Stimulated activated naive CD8-positive, alpha-beta T cell treated with anti-CD3 and anti-CD28 coated beads, Interleukin-15, Interleukin-2, amounts not matched to agents 100 U/mL and 50 U/mL, for 24 hours (primary cell): Measurements from ENCODE around the gene FHIT.

ENCODE experiments used
- ATAC-seq: fragments of 150-1000 bp; cut with Tn5 transposase; one replicate; pipeline ENCODE4 v1.10.0; 2021
- DNase-seq: peaks from one replicate; pipeline ENCODE4 v3.0.0; 2021

FHIT gene

DNA sequence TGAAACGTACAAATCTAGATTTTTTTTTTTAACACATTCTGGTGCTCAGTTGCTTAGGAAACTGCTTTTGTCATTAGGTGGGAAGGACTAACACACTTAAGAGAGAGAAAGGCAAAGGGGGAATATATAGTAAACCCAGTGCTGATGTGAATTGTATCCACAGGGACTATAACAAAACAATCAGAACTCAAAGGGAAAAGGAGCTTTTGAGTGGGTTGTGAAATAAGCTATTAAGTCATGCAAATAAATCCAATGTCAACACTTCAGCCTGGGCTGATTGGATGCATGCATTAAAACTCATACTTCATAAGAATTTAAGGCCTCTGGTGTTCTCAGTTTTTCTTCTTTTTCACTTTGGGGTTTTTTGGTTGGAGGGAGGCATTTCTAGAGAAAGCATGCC is 628.9 kb downstream of the FHIT start:
- no peak for DNase-seq
- ATAC-seq: no peak

DNA sequence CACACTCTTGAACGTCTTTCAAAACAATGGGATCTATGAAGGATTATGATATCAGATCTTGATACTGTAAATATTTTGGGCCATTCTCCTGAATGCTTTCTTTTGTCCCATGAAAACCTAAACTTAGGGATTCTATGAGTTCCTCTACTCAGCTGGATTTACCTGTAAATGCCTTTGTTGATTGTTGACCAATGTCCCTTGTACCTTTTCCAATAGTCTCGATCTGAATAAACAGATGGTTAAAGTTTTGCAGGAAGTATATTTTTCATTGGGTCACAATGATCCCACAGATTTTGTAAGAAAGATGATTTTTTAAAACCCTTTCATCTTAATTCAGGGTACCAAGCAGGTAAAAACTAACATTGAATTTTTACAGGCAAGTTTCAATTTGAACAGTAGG is 634.1 kb downstream of the FHIT start:
- DNase-seq: no peak
- no peak for ATAC-seq

- no peak for DNase-seq
- no peak for ATAC-seq
Observed at GRCh38 chr3:60613769-60614303, 637.4 kb downstream of the FHIT start.

- ATAC-seq (no peak), DNase-seq (no peak)
Observed at GRCh38 chr3:60610441-60611112, 640.7 kb downstream of the FHIT start.

DNA sequence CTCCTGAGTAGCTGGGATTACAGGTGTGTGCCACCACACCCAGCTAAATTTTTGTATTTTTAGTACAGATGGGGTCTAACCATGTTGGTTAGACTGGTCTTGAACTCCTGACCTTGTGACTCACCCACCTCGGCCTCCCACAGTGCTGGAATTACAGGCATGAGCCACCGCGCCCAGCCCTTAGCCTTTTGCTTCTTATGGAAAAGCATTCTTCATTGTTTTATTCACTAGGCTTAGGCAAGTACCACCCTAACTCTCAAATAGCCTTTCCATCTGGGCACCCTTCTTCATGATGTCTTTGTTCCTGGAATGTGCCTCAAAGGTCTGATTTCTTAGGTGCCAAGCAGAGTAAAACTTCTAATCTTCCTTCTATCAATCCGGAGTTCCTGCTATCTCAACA is 641.8 kb downstream of the FHIT start:
- no peak for ATAC-seq
- no peak for DNase-seq

GRCh38 chr3:60603860-60604259 is 647.4 kb downstream of the FHIT start:
- DNase-seq: no peak
- no peak for ATAC-seq

GRCh38 chr3:60600848-60601247 is 650.4 kb downstream of the FHIT start:
- DNase-seq: no peak
- no peak for ATAC-seq

GRCh38 chr3:60599586-60599985 is 651.7 kb downstream of the FHIT start:
- DNase-seq (no peak), ATAC-seq (no peak)

GRCh38 chr3:60598671-60599070 is 652.6 kb downstream of the FHIT start:
- ATAC-seq: no peak
- DNase-seq: no peak

DNA sequence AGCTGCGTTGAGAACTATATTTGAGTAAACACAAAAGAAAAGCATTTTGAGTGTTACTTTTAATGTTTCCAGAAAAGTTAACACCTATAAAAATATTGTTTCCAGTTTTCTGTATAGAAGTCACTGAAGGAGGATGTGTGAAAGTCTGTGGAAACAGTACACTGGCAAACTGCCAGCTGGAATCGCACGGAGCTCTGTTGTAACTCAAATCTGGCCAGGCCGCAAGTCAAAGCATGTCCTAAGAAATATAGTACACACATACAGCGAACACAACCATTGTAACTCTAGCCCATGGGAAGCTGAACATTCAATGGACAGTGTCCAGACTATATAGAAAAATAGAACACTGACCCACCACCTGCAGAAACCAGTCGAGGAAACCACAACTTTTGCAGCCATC is 657.2 kb downstream of the FHIT start:
- ATAC-seq (no peak), DNase-seq (no peak)

DNA sequence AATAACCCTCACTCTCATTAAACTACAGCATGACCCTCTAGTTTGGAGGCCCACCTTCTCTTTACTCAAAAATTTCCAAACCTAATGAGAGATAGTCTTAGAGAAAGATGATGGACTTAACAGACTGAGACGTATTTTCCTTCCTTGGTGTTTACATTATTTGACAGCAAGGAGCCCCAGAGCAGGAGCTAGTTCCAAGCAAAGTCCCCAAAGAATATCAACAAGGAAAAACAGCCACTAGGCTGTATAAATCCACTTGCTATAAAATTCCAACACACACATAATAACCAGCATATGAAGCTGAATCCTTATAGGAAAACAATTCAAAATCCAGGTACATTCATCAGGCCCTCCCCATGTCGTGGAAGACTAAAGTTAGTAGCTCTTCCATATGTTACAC is 660.0 kb downstream of the FHIT start:
- no peak for DNase-seq
- ATAC-seq: no peak

GRCh38 chr3:60588806-60589205 is 662.4 kb downstream of the FHIT start:
- ATAC-seq (no peak), DNase-seq (no peak)

GRCh38 chr3:60585918-60586317 is 665.3 kb downstream of the FHIT start:
- ATAC-seq (no peak), DNase-seq (no peak)

GRCh38 chr3:60584250-60584649 is 667.0 kb downstream of the FHIT start:
- DNase-seq (no peak), ATAC-seq (no peak)

GRCh38 chr3:60582288-60582687 is 669.0 kb downstream of the FHIT start:
- DNase-seq: no peak
- ATAC-seq: no peak

- no peak for ATAC-seq
- no peak for DNase-seq
Observed at GRCh38 chr3:60580809-60581208, 670.4 kb downstream of the FHIT start.

- no peak for ATAC-seq
- DNase-seq: no peak
Observed at GRCh38 chr3:60579734-60580133, 671.5 kb downstream of the FHIT start.

DNA sequence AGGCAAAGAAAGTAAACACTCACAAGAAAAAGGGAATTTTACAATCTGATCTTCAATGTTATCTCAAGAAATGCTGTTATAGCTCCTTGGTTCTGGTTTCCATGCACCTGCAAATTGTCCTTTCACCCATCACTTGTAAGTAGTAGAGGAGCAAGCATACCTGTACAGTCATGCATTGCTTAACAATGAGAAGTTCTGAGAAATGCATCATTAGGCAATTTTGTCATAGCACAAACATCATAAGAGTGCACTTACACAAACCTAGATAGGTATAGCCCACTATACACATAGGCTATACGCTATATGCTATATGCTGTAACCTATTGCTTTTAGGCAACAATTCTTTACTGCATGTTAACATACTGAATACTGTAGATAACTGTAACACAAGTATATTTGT is 672.3 kb downstream of the FHIT start:
- ATAC-seq (no peak), DNase-seq (no peak)

GRCh38 chr3:60577601-60578000 is 673.7 kb downstream of the FHIT start:
- DNase-seq (no peak), ATAC-seq (no peak)

DNA sequence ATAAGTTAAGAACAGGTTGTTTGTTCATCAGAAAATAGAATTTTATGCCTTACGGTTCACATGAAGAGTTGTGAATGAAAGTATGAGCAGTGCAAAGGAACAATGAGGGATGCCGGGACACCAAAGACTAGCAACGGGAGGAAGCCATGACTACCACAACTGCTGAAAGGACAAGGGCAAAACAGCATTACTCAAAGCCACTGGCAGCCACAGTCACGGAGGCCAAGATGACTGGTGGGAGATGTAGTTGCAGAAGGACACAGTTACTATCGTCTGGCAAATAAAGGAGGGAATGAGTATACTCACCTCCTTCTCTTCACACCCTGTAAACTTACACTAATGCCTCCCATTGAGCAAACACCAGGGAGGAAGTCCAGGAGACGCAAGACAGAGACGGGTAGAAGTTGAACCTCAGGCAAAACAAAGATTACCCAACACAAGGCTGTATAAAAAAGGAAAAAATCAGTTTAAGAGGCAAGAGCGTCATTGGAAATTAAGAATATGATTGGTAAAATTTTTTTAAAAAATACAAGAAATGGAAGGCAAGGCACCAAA is 675.5 kb downstream of the FHIT start:
- DNase-seq: no peak

GRCh38 chr3:60574046-60574769 is 677.0 kb downstream of the FHIT start:
- DNase-seq: no peak
- no peak for ATAC-seq

More for the DNA sequence above, 675.5 kb downstream of the FHIT start:
- no peak for ATAC-seq

GRCh38 chr3:60573494-60573893 is 677.8 kb downstream of the FHIT start:
- no peak for DNase-seq
- no peak for ATAC-seq

DNA sequence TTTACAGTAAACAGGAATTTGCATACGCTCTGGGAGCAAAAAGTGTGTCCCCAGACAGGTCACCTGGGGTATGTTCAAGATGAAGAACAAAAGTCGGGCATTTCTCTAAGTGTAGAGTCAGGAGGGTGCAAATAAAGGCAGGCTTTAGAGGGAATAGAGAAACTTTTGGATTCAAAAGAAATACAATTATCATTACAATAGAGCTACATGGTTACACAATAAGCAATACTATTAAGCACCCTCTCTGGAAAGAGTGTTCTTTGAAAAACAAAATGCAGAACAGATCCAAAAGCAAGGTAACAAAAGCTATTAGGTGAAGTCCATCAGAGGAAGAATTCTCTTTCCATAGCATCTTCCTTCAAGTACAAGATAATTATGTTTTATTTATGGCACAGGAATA is 679.7 kb downstream of the FHIT start:
- ATAC-seq (no peak), DNase-seq (no peak)

DNA sequence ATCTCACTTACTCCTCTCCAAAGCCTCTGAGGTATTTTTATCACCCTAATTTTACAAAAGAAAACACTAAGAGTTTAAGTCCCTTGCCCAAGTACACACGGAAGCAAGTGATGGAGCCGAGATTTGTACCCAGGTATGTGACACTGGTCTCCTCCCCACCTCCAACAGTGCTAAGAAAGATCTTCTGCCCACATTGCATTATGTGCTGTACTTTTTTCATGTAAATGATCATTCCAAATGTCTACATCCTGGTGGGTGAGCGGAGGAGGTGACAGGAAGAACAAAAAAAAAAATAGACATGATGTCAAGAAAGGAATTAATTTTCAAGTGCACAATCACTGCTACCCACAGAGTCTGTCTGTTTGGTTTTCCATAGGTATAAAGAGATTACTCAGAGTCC is 694.1 kb downstream of the FHIT start:
- DNase-seq (no peak), ATAC-seq (no peak)
